ENCODE data around the gene ING3. TPM values are rescaled to one million over a fixed set of nuclear protein-coding genes. Genes with fewer than 3 reads are reported as not detected.

ING3 gene
- total RNA-seq, 1 donor from 2014 or later: 6.8 TPM

DNA sequence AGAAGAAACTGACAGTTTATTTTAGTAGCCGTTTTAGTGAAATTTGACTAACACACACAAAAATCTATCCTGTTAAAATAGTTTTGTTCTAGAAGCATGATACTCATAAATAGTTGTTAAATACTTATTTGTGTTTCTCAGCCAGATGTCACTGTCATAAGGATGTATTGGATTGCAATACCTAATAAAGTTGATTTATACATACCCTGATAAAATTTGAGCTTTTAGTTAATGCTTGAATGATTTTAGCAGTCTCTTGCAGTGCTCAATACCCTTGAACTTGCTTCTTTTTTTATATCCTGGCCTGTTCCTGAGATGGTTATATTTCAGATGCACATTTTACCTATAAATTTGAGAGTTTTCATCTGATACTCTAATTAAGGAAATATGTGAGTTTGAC lies 10.1 kb downstream of the ING3 start:
- no peak overlapping the region for H3K4me3 ChIP-seq
- H3K36me3 ChIP-seq: peaks cover 21 to 23% of the 10 kb centered on the region in 2 donors
- H3K9me3 ChIP-seq: no peaks in the 10 kb centered on the region
- TF ChIP-seq, protein P1, sequence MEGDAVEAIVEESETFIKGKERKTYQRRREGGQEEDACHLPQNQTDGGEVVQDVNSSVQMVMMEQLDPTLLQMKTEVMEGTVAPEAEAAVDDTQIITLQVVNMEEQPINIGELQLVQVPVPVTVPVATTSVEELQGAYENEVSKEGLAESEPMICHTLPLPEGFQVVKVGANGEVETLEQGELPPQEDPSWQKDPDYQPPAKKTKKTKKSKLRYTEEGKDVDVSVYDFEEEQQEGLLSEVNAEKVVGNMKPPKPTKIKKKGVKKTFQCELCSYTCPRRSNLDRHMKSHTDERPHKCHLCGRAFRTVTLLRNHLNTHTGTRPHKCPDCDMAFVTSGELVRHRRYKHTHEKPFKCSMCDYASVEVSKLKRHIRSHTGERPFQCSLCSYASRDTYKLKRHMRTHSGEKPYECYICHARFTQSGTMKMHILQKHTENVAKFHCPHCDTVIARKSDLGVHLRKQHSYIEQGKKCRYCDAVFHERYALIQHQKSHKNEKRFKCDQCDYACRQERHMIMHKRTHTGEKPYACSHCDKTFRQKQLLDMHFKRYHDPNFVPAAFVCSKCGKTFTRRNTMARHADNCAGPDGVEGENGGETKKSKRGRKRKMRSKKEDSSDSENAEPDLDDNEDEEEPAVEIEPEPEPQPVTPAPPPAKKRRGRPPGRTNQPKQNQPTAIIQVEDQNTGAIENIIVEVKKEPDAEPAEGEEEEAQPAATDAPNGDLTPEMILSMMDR (IDR thresholded peaks at IDR 0.05): no peak
- H3K4me1 ChIP-seq: peaks cover 0 to 3% of the 10 kb centered on the region in 2 donors
- H3K27me3 ChIP-seq: no peaks in the 10 kb centered on the region
- no peak overlapping the region for H3K27ac ChIP-seq
- intact Hi-C loops (cut with DNase I): no loop called here
- no peak for DNase-seq (ENCODE audit: low spot score in 2 of 2)

DNA sequence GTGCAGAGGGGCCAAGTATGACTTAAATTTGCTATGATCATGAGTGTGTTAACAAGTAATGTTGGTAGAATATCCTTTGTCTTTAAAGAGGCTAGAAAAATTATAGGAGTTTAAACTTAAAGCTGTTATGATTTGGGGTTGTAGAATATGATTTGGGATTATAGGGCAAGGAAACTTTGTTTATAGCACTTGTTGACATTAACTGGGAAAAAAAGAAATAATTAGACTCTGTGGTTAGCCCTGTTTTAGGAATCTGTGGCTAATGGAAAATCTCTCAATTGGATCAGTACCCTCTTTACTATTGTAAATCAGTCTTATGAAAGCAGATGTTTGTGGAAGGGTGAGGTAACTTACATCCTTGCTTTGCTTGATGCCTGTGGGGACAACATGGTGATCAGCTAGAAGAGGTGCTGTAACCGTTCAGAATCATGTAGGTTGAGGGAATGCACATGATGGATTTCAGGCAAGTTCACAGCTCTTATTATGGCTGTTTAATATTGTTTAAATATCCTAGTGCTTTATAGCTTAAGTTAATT lies 11.1 kb downstream of the ING3 start:
- TF ChIP-seq, protein P1 (IDR thresholded peaks at IDR 0.05): no peak
- no peak overlapping the region for H3K27ac ChIP-seq
- H3K9me3 ChIP-seq: no peaks in the 10 kb centered on the region
- no peak for DNase-seq (ENCODE audit: low spot score in 2 of 2)
- intact Hi-C loops (cut with DNase I): no loop called here
- peaks cover 15 to 21% of the 10 kb centered on the region in 2 donors for H3K36me3 ChIP-seq
- H3K4me1 ChIP-seq: peaks cover 0 to 3% of the 10 kb centered on the region in 2 donors
- no peak overlapping the region for H3K4me3 ChIP-seq
- H3K27me3 ChIP-seq: no peaks in the 10 kb centered on the region

DNA sequence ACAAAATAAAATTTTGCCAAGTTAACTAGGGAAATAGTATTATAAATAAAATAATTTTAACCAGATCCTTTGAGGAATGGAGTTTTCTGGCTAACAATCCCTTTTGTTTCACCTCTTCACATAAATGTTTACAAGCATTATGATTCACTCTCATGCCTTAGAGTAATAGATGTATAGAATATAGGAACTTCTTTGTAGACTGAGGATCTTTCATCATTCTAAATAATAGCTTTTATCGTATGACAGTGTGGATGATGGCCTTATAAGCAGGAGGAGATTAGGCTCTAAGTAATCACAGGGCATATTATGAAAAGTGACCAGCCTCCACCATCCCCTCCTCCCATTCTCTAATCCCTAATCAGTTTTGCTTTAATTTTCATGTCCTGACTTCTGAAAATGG lies 13.5 kb downstream of the ING3 start:
- TF ChIP-seq, protein P1 (IDR thresholded peaks at IDR 0.05): no peak

GRCh38 chr7:120966961-120967360 lies 16.4 kb downstream of the ING3 start:
- Histone ChIP-seq H3K4me3 (no peak overlapping the region), H3K4me1 (no peaks in the 10 kb centered on the region), H3K36me3 (peaks cover 33 to 68% of the 10 kb centered on the region in 2 donors), H3K27ac (no peak overlapping the region), H3K27me3 (no peaks in the 10 kb centered on the region), H3K9me3 (no peaks in the 10 kb centered on the region)
- DNase-seq (ENCODE audit: low spot score in 2 of 2): no peak
- TF ChIP-seq, protein P1 (IDR thresholded peaks at IDR 0.05): no peak
- intact Hi-C loops (cut with DNase I): no loop called here

More for the DNA sequence above, 13.5 kb downstream of the ING3 start:
- no peak for DNase-seq (ENCODE audit: low spot score in 2 of 2)
- Histone ChIP-seq H3K4me1 (peaks cover 0 to 3% of the 10 kb centered on the region in 2 donors), H3K27me3 (no peaks in the 10 kb centered on the region), H3K9me3 (no peaks in the 10 kb centered on the region), H3K36me3 (peaks cover 18 to 43% of the 10 kb centered on the region in 2 donors), H3K4me3 (no peak overlapping the region), H3K27ac (no peak overlapping the region)
- intact Hi-C loops (cut with DNase I): no loop called here

DNA sequence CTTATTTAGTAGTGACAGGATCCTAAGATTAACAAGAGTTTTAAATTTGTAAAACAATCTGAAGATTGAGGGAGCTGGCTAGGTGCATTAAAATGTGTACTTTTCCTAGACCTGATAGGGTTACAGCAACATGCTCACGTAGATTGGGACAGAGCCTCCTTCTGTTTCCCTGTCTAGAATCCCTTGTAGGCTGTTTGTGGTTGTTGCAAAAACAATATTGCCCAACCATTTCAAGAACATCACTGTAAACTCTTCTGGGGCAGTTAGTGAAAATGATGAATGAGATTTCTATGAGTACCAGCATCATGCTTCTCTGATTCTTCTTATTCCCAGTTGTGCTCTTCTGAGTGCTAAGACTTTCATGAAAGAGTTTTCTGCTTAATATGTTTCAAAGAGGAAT lies 23.3 kb downstream of the ING3 start:
- no peak for DNase-seq (ENCODE audit: low spot score in 2 of 2)
- TF ChIP-seq, protein P1 (IDR thresholded peaks at IDR 0.05): no peak
- H3K9me3 ChIP-seq: no peaks in the 10 kb centered on the region
- intact Hi-C loops (cut with DNase I): no loop called here
- H3K27ac ChIP-seq: no peak overlapping the region
- H3K36me3 ChIP-seq: peaks cover 44 to 73% of the 10 kb centered on the region in 2 donors
- H3K4me1 ChIP-seq: no peaks in the 10 kb centered on the region
- no peaks in the 10 kb centered on the region for H3K27me3 ChIP-seq
- H3K4me3 ChIP-seq: no peak overlapping the region

All from ascending aorta (tissue), 2 donors.